ENCODE results near the gene LONP1.

DNA sequence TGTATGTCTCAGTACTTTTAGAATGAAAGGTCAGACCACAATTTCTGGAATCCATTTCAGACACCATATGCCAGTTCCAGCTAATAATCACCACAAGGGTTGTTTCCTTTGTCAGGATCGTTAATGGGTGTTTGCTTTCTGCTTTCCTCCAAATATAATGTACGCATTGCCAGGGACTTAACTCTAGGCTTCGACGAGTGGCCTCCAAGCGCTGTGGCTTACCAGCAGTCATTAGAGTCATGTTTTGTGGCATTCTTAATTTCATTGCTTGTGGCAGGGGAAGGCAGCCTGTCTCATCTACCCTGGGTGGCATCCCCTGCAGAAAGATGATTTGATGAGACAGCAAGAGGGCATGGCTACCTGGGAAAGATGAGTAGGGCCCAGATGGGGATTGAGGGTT is 74.5 kb downstream of the LONP1 start:
- TF ChIP-seq, protein P1, sequence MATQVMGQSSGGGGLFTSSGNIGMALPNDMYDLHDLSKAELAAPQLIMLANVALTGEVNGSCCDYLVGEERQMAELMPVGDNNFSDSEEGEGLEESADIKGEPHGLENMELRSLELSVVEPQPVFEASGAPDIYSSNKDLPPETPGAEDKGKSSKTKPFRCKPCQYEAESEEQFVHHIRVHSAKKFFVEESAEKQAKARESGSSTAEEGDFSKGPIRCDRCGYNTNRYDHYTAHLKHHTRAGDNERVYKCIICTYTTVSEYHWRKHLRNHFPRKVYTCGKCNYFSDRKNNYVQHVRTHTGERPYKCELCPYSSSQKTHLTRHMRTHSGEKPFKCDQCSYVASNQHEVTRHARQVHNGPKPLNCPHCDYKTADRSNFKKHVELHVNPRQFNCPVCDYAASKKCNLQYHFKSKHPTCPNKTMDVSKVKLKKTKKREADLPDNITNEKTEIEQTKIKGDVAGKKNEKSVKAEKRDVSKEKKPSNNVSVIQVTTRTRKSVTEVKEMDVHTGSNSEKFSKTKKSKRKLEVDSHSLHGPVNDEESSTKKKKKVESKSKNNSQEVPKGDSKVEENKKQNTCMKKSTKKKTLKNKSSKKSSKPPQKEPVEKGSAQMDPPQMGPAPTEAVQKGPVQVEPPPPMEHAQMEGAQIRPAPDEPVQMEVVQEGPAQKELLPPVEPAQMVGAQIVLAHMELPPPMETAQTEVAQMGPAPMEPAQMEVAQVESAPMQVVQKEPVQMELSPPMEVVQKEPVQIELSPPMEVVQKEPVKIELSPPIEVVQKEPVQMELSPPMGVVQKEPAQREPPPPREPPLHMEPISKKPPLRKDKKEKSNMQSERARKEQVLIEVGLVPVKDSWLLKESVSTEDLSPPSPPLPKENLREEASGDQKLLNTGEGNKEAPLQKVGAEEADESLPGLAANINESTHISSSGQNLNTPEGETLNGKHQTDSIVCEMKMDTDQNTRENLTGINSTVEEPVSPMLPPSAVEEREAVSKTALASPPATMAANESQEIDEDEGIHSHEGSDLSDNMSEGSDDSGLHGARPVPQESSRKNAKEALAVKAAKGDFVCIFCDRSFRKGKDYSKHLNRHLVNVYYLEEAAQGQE (IDR thresholded peaks at IDR 0.05; ENCODE audit: insufficient replicate concordance, low read depth), result no peak
- TF ChIP-seq, protein P2, sequence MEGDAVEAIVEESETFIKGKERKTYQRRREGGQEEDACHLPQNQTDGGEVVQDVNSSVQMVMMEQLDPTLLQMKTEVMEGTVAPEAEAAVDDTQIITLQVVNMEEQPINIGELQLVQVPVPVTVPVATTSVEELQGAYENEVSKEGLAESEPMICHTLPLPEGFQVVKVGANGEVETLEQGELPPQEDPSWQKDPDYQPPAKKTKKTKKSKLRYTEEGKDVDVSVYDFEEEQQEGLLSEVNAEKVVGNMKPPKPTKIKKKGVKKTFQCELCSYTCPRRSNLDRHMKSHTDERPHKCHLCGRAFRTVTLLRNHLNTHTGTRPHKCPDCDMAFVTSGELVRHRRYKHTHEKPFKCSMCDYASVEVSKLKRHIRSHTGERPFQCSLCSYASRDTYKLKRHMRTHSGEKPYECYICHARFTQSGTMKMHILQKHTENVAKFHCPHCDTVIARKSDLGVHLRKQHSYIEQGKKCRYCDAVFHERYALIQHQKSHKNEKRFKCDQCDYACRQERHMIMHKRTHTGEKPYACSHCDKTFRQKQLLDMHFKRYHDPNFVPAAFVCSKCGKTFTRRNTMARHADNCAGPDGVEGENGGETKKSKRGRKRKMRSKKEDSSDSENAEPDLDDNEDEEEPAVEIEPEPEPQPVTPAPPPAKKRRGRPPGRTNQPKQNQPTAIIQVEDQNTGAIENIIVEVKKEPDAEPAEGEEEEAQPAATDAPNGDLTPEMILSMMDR (IDR thresholded peaks at IDR 0.05; ENCODE audit: insufficient read depth, low read length), result no peak
- TF ChIP-seq GABPA (IDR thresholded peaks at IDR 0.05; ENCODE audit: low read depth) (no peak), SPI1 (IDR thresholded peaks at IDR 0.05; ENCODE audit: borderline replicate concordance, low read depth) (no peak)
